Measurements from ENCODE around the gene OPN3. TPM values are rescaled to one million over a fixed set of nuclear protein-coding genes. Genes with fewer than 3 reads are reported as not detected.

Gene OPN3
- total RNA-seq, 1 experiment from 2014 or later: 7.8 TPM

- intact Hi-C loops (cut with micrococcal nuclease; ENCODE audit: unreplicated experiment): loop anchor here (2.0 to 10.0 kb wide), 4 partner anchors 31 to 547 kb away; partner anchors contain the start of gene EXO1
- peaks cover 15% of the 10 kb centered on the region for H3K9me3 Mint-ChIP-seq (ENCODE audit: unreplicated experiment)
- no peaks in the 10 kb centered on the region for H3K27me3 Mint-ChIP-seq (ENCODE audit: insufficient read depth, unreplicated experiment)
- H3K4me3 ChIP-seq (ENCODE audit: low read depth, low read length): no peak overlapping the region
- peaks cover 21% of the 10 kb centered on the region for H3K9me3 ChIP-seq
- CTCF ChIA-PET: no interaction called here
- TF ChIP-seq CTCF (IDR thresholded peaks at IDR 0.05; ENCODE audit: insufficient read depth in 1 of 2, low read depth in 1 of 2, low read length in 1 of 2, severe bottlenecking in 1 of 2, unreplicated experiment in 1 of 2): no peak
- H3K27me3 ChIP-seq (replicated peaks; ENCODE audit: control insufficient read depth, insufficient read depth, low read length): no peaks in the 10 kb centered on the region
- POLR2A ChIA-PET: no interaction called here
- no peaks in the 10 kb centered on the region for H3K36me3 ChIP-seq (ENCODE audit: control insufficient read depth, insufficient read depth, low read length)
- peaks cover 19% of the 10 kb centered on the region for H3K36me3 Mint-ChIP-seq (ENCODE audit: insufficient read depth, unreplicated experiment)
- H3K4me1 ChIP-seq: peaks cover 47% of the 10 kb centered on the region
- H3K4me1 Mint-ChIP-seq (ENCODE audit: low read depth, unreplicated experiment): peaks cover 40% of the 10 kb centered on the region
- BruUV-seq (replicated peaks): no TSS peak
- peak; percentile 69 to 78 for DNase-seq
- peak overlapping the region; percentile 89 for H3K27ac Mint-ChIP-seq (ENCODE audit: unreplicated experiment)
- H3K4me3 Mint-ChIP-seq (ENCODE audit: unreplicated experiment): peak overlapping the region; percentile 31
These were observed 1.8 kb upstream of the OPN3 start for GRCh38 chr1:241641773-241642592.

GRCh38 chr1:241640867-241641622 lies 876 bp upstream of the OPN3 start:
- Mint-ChIP-seq H3K4me3 (ENCODE audit: unreplicated experiment) (peak overlapping the region; percentile 83), H3K27ac (ENCODE audit: unreplicated experiment) (peak overlapping the region; percentile 89), H3K27me3 (ENCODE audit: insufficient read depth, unreplicated experiment) (no peaks in the 10 kb centered on the region), H3K36me3 (ENCODE audit: insufficient read depth, unreplicated experiment) (peaks cover 19% of the 10 kb centered on the region), H3K9me3 (ENCODE audit: unreplicated experiment) (peaks cover 15% of the 10 kb centered on the region), H3K4me1 (ENCODE audit: low read depth, unreplicated experiment) (peaks cover 43% of the 10 kb centered on the region)
- BruUV-seq (replicated peaks): TSS peak; percentile 48
- peaks cover 21% of the 10 kb centered on the region for H3K9me3 ChIP-seq
- ChIA-PET CTCF (interaction anchor here (0.5 kb wide), 1 partner anchor 937 kb away, joined by 5 read pairs; no protein-coding TSS in a partner anchor), POLR2A (interaction anchor here (0.6 to 0.8 kb wide), 4 partner anchors 32 to 824 kb away, joined by 3 to 10 read pairs (median 4); no protein-coding TSS in a partner anchor)
- H3K27me3 ChIP-seq (replicated peaks; ENCODE audit: control insufficient read depth, insufficient read depth, low read length): no peaks in the 10 kb centered on the region
- TF ChIP-seq CTCF (IDR thresholded peaks at IDR 0.05; ENCODE audit: insufficient read depth in 1 of 2, low read depth in 1 of 2, low read length in 1 of 2, severe bottlenecking in 1 of 2, unreplicated experiment in 1 of 2): no peak
- H3K4me1 ChIP-seq: peaks cover 48% of the 10 kb centered on the region
- intact Hi-C loops (cut with micrococcal nuclease; ENCODE audit: unreplicated experiment): loop anchor here (2.0 to 10.0 kb wide), 4 partner anchors 30 to 546 kb away; partner anchors contain the start of gene EXO1
- no peak overlapping the region for H3K4me3 ChIP-seq (ENCODE audit: low read depth, low read length)
- H3K36me3 ChIP-seq (ENCODE audit: control insufficient read depth, insufficient read depth, low read length): no peaks in the 10 kb centered on the region
- peak; percentile 27 to 59 for DNase-seq

- POLR2A ChIA-PET: no interaction called here
- TF ChIP-seq CTCF (IDR thresholded peaks at IDR 0.05; ENCODE audit: insufficient read depth in 1 of 2, low read depth in 1 of 2, low read length in 1 of 2, severe bottlenecking in 1 of 2, unreplicated experiment in 1 of 2): no peak
- CTCF ChIA-PET: no interaction called here
These were observed 483 bp downstream of the OPN3 start for GRCh38 chr1:241639623-241640148.

More at GRCh38 chr1:241639623-241640148, 483 bp downstream of the OPN3 start:
- H3K27ac Mint-ChIP-seq (ENCODE audit: unreplicated experiment): peak overlapping the region; percentile 84
- BruUV-seq (replicated peaks): no TSS peak
- H3K4me3 Mint-ChIP-seq (ENCODE audit: unreplicated experiment): peak overlapping the region; percentile 83
- Histone ChIP-seq H3K4me3 (ENCODE audit: low read depth, low read length) (peak overlapping the region; percentile 97), H3K4me1 (peaks cover 61% of the 10 kb centered on the region), H3K36me3 (ENCODE audit: control insufficient read depth, insufficient read depth, low read length) (no peaks in the 10 kb centered on the region), H3K9me3 (peaks cover 24% of the 10 kb centered on the region), H3K27me3 (replicated peaks; ENCODE audit: control insufficient read depth, insufficient read depth, low read length) (no peaks in the 10 kb centered on the region)
- peaks cover 23% of the 10 kb centered on the region for H3K9me3 Mint-ChIP-seq (ENCODE audit: unreplicated experiment)
- H3K36me3 Mint-ChIP-seq (ENCODE audit: insufficient read depth, unreplicated experiment): peaks cover 30% of the 10 kb centered on the region
- DNase-seq: peak; percentile 20 to 56
- H3K27me3 Mint-ChIP-seq (ENCODE audit: insufficient read depth, unreplicated experiment): no peaks in the 10 kb centered on the region
- H3K4me1 Mint-ChIP-seq (ENCODE audit: low read depth, unreplicated experiment): peaks cover 52% of the 10 kb centered on the region
- intact Hi-C loops (cut with micrococcal nuclease; ENCODE audit: unreplicated experiment): loop anchor here (2.0 to 10.0 kb wide), 4 partner anchors 29 to 545 kb away; partner anchors contain the start of gene EXO1
